ENCODE results near the gene PIP4K2A.
"Not testable (repeated sequence)": the region's sequence is repeated elsewhere in the genome, so short reads cannot be mapped to it uniquely, and the experiment has no call there.

PIP4K2A gene

DNA sequence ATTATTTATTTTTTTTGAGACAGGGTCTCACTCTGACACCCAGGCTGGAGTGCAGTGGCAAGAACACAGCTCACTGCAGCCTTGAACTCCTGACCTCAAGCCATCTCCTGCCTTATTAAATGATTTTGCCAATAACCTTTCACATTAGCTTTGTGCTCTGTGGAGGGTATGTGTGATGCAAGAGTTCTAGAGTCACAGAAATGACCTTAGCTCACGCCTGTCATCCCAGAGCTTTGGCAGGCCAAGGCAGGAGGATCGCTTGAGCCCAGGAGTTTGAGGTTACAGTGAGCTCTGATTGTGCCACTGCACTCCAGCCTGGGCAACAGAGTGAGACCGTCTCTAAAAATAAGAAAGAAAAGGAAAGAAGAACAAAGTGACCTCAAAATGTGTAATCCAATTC lies 4.3 kb upstream of the PIP4K2A start:
- DNase-seq: not testable (repeated sequence)

DNA sequence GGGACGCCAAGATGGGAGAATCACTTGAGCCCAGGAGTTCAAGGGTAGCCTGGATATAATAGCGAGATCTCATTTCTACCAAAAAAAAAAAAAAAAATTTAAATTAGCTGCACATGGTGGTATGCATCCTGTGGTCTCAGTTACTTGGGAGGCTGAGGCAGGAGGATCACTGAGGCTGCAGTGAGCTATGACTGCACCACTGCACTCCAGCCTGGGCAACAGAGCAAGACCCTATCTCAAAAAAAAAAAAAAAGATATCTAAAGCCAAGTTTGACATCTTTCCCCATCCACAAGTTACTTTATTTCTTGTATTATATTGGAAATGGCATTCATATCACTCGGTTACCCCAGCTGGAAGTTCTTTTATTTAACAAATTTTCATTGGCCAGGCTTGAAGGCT lies 3.4 kb upstream of the PIP4K2A start:
- DNase-seq: no peak

DNA sequence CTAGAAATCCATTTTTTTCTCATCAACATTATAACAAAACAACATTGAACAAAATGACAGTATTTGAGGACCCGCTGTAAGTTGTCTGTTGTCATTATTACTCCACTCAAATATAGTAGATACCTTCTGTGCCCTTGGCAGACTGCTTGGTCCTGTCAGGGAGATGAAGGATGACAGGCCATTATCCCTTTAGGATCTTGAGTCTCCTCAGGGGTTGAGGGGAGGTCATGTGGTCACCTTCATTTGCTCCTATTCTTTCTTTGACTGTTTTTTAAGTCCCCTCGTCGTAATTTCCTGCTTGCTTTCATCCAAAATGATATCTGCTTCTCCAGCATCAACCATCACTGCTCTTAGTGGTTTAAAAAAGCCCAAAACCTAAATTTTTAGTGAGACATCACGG lies 2.6 kb upstream of the PIP4K2A start:
- no peak for DNase-seq

DNA sequence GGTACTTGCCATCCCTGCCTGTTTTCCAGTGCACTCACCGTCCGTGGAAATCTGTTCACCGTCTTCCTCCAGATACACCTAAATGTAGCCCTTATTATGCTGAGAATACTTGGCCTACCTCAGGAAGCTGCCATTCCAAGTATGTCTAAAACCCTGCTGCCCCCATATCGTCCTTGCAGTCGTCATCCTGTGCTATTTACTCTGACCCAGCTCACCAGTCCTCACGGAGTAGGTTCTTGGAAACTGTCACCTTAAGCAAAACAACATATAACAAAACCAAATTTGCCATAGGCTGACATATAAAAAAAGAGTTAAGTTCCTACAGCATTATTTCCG lies 880 bp upstream of the PIP4K2A start:
- DNase-seq: no peak

DNA sequence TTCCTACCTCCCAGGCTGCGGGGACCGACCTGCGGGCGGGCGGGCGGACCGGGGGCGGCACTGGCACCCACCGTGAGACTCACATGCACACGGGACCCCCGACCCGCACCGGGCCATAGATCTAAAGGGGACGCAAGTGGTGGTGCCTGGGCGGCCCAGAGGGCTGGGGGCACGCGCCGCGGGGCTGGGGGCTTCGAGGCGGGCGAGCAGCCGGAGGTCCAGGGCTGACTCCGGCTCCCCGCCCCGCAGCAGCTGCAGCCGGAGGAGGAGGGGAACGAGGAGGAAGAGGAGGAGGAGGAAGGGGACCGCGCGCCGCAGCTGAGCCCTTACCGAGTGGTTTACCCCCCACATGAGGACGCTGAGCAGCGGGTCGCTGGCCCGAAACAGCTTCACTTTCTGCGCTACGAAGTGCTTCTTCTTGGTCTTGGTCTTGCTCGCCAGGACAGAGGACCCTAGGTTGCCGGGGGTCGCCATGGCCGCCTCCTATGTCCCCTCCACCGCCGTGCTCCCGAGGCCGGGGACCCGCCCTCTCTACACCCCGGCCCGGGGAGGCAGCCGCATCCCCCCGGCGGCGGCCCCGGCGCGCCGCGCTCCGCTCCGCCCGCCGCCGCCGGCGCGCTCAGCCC lies 412 bp downstream of the PIP4K2A start:
- DNase-seq: peak; percentile 60

DNA sequence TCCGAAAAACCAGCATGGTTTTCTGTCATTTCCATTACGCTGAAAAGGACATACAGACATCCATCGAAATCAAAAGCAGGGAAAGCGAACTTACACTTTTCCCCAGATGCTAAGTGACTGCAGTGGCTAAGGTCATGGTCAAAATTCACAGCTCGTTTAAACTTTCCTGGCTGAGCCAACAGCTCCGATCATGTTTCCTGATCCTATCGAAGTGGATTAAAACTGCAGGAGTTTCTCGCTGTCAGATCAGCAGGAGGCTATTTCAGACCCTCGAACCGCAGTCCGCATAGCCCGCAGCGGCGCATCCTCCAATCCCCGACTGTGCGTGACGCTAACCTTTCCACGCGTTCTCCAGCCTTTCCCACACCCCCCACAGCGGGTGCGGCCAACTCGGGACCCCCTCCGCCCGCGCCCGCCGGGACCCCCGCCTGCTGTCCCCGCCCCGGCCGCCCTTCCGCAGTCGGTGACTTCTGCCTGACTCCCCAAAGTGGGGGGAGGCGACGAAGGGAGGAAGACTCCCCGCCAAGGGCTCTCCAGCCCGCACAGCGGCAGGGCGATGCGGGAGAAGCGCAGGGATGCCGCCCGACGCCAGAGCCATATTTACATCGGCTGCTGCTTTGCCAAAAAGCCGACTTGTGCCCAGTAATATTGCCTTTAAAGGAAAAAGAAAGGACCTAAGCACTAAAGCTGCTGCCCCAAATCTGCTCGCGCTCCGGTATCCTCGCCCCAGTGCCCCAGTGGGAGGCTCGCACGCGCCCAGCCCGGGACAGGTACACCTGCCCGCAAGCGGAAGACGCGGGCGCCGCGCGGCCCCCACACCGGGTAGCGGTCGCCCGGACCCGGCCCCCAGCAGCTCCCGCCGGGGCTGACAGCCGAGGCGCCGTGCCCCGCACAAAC lies 1.2 kb downstream of the PIP4K2A start:
- peak; percentile 57 for DNase-seq

DNA sequence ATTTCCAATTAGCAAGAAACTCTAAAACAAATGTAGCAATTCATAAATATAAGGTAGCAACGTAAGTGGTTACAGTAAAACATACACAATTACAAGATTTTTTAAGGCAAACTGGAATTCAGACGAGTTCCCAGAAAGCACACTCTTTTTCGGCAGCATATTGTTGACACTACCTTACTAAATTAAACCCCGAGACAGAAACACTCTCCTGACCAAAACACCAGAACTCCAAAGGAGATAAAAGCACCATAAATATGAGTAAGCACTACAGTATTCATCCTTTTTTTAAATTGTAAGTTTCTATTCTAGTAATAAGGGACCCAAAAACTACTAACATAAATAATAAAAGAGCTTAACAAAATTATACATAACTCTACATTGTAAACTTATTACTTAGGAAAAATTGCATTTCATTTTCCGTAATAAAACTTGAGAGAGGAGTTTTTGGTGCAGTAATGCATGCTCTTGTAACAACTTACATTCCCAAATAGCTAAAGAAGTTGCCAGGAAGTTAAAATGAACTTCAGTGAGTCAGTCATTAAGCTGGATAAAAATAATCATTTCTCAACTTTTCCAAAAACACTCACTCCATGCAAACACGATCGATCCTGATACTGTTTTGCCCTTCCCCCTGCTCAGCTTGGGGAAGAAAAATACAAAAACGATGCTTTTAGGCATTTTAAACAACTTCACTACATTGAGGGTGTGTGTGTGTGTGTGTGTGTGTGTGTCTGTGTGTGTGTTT lies 2.0 kb downstream of the PIP4K2A start:
- no peak for DNase-seq

DNA sequence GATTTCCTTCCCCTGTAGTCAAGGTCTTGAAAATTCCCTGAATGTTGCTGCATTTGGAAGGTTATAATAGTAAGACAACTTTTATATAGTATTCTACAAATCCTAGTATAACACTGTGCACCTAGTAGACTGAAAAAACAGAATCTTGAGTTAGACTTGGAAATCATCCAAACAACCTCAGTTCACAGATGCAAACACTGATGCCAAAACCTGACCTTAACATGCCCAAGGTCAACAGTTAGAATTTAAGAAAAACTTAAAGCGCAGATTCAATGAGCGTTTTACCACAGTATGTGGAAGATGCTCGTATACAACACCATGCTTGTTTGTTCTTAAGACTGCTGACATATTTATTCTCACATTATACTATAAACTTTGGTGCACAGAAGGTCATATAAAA lies 3.0 kb downstream of the PIP4K2A start:
- DNase-seq: no peak

DNA sequence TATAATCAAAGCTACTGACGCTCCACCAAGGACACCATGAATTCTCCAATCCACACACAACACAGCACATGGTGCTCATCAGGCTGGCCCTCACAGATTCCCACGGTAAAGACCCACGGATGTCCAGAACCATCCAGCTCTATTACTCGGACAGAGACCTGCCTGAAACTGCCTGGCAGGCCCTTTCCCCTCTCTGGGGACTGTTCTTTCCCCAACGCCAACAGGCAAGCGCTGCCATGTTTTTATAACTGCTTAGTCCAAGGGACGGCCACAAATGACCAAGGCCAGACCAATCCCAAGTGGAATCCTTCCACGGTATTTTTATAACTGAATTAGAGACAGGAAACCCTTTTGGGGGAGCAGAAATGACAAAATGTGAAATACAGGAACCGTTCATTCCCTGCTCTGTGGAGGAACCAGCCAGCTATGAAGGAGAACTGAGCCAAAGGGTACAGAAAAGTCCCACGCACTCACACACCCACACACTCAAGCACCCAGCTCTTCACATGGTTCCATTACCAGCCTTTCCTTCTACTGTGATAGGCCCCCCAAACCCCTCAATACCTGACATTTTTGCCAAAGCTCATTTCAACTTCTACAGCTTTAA lies 4.1 kb downstream of the PIP4K2A start:
- no peak for DNase-seq

DNA sequence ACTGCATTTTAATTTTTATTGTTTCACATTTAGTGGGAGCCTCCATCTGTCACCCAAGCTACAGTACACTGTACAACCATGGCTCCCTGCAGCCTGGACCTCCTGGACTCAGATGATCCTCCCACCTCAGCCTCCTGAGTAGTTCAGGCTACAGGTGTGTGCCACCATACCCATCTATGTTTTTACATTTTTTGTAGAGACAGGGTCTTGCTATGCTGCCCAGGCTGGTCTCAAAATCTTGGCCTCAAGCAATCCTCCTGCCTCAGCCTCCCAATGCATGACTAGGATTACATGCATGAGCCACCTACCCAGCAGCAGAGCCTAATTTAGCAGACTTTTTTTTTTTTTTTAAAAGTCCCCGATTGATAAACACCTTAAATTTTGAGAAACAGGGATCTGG lies 5.6 kb downstream of the PIP4K2A start:
- no peak for DNase-seq

DNA sequence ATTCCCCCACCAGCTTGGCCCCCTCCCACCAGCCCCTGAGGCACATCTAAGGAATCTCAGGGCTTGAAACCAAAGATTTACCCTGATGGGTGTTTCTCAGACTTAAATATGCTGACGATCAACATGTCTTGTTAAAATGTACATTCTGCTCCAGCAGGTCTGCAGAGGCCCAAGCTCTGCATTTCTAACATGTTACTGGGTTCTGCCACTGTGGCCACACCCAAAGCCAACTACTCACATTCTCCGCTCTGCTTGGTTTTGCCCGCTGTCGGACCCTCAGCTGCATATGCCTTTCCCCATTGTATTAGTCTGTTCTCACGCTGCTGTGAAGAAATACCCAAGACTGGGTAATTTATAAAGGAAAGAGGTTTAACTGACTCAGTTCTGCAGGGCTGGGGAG lies 8.9 kb downstream of the PIP4K2A start:
- no peak for DNase-seq

DNA sequence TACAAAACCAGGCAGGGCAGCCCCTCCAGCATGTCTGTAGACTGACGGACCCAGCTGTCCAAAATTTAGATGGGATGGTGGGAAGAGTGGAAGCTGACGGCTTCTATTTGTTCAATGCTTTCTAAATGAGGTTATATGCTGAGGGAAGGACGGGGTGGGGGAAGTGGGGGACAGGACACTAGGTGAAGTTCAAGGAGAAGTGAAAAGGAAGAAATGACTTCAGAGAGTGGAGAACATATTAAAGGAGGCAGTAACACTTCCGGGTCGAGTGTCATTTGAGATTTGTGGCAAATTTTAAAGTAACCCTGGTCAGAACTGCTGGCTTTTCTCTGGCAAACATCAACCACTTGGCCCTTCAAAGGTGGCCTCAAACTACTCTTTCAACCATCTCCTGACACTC lies 9.4 kb downstream of the PIP4K2A start:
- no peak for DNase-seq

DNA sequence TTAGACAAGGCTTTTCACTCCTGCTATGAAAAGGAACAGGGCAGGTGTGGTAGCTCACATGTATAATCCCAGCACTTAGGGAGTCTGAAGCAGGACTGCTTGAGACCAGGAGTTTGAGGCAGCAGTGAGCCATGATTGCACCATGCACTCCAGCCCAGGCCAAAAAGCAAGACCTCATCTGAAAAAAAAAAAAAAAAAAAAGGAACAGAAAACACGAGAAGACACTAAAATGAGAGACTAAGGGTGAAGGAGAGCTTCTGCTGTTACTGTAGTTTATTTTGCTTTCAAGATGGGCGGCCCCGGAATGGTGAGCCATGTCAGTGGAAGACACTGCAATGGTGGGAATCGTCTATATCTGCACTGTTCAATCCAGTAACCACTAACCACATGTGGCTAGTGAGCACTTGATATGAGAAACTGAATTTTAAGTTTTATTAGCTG lies 9.9 kb downstream of the PIP4K2A start:
- no peak for DNase-seq

DNA sequence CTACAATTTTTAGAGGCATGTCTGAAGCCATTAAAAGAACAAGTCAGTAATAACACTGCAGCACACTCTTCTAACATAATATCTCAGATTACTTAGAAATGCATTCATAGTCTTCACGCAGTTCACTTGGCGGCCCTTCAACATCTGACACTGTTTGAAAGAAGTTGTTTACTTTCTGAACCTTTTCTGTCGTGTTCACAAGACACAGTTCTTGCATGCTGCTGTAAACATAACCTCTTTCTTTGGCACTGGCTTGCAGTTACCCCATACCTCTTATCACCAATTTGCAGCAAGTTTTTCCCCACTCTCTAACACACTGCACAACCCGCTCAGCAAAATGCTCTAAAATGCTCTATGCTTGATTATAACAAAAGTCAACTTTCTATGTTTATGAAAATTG lies 12.0 kb downstream of the PIP4K2A start:
- no peak for DNase-seq

DNA sequence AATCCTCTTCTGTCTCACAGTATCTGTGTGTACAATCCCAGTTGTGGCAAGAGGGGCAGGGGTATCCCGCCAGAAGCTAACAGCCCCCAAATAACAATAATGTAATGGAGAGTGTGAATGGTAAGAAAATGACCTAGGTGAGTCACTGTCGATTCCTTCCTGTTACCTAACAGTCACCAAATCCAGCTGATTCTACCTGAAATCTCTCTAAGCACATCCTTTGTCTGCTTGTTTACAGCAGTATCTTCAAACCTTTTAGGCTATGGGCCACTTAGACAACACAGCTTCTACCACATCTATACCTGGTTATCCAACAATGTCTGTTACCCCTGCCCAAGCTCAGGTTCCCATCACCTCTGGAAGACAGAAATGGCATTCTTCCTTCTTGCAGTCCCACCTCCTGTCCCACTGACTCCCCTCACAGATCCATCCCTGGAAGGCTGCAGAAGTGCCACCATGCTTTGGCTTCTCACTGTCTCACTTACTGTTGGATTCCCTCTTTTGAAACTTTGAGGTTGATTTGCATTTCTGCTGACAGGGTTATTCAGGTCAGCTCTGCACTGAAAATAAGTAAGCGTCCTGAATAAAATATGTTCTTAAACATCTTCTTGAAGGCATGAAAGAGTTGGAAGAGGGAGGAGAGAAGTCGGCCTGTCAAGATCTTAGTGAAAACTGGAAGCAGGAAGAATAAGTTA lies 13.1 kb downstream of the PIP4K2A start:
- DNase-seq: no peak

DNA sequence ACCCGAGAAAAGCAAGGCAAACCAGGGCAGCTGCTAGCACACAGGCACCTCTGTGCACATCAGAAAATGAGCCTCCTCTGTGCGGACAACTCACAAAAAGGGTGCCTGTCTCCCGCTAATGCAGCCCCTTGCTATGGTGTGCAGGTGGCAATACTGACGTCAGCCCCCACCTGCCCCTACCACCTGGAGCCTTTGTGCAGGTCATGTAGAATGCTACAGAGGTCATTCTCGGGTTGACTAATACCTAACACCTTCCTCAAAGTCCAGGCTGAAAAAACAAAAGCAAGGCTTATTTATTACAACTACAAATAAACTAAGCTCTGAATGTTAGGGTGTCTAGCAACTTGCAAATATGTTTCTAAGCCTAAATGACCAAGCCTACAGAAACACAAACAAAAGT lies 13.9 kb downstream of the PIP4K2A start:
- DNase-seq: no peak

DNA sequence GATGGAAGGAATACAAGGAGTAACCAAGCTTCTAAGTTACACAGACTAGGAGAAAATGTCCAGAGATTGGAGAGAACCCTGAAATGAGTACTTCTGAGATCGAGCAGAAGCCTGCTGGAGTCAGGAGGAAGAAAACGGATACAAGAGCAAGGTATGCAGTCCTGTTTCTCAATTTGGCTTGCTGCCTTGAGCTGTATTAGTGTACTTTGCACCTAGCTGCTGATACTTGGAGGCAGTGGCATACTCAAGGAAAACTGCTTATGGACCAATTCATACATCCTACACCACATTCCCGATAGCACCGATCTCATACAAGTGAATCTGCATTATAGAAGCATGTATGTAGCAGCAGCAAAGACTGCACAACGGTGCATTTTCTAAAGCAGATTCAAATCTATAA lies 14.4 kb downstream of the PIP4K2A start:
- no peak for DNase-seq

DNA sequence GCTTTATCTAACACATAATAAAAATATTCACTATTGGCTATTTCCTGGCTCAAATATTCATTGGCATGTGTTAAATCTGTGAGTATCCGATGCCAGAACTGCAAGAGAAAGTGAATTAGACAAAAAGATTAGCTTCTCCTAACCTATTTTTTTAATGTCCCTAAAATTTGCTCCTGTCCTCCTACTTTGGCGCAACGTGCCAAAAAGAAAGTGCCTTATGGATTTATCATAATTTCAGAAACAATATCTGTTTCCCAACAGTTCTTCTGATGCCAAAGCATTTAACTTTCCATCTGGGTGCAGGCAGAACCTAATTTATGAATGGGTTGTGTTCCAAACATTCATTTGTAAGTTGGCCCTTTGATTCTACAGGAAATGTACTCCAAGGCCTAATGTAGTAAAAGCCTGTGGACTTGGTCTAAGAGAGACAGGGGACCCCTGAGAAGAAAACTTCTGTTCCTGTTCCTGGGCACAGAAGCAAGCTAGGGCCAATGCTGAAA lies 15.4 kb downstream of the PIP4K2A start:
- no peak for DNase-seq

DNA sequence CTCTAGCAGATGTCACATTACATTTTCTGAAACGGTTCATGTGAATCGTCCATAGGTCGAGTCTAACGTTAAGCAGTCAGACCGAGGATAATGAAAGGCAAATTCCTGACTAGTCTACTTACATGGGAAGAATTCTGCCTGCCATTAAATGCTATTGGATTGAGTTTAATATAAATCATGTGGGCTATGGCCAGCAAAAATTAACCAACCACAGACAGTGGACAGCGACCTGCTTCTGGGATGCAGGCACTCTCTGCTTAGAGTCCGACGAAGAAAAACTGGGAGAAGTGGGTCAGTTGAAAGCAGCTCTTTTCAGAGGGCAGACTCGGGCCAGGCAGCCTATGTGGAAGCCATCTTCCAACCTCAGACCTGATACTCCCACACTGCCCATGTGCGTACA lies 16.6 kb downstream of the PIP4K2A start:
- no peak for DNase-seq

DNA sequence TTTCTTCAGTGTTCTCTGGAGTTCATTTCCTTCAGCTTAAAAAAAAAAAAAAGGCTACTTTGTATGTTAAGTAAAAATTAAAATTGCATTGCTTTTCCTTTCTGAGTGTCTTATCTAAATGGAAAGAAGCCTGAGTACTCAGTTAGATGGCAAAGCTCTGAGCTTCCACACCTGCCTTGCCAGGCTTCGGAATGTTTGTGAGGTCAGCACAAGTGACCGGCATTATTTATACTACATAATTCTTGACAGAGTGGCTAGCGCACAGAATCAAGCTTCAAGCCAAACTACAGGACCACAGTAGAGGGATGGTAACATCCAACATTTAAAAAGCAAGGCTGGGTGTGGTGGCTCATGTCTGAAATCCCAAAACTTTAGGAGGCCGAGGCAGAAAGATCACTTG lies 17.3 kb downstream of the PIP4K2A start:
- no peak for DNase-seq

DNA sequence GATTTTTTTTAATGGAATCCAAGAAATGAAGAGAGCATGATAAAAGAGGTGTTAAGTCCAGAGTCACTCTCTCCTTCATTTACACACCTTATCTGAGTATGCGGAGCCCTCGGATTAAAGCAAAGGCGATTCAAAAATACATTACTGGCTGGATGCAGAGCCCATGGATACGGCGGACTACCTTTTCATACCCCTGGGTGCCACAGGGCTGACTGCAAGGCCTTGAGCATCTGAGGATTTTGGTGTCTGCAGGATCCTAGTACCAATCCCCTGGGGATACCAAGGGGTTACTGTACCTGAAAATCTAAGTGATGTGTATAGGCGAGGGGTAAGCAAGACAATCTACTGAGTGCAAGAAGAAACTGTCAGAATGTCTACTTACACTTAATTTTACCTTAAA lies 20.5 kb downstream of the PIP4K2A start:
- no peak for DNase-seq

DNA sequence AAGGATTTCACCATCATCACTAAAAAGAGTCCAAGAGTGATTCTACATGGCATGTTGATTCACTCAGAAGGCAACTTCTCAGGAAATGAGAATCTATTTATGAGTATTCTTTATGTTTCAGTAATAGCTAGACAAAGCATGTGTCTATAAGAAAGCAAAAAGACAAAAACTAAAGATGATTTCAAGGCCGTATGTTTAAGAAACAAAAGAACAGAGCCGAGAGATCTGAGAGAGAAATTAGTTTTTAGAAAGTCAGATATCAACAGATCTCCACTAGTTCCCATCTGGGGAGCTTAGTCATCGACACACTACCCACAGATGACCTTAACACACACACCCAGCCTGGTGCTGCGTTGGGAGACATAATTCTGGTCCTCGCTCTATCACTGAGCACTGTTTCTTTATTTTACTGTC lies 21.0 kb downstream of the PIP4K2A start:
- peak; percentile 50 for DNase-seq

DNA sequence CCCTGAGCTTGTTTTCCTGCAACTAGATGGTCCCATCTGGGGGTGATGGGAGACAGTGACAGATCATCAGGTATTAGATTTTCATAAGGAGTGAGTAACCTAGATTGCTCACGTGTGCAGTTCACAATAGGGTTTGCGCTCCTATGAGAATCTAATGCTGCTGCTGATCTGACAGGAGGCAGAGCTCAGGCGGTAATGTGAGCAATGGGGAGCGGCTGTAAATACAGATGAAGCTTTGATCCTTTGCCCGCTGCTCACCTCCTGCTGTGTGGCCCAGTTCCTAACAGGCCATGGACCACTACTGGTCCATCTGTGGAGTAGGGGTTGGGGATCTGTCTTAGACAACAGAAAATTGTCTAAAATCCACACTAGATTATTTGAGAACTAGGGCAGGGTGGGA lies 22.3 kb downstream of the PIP4K2A start:
- DNase-seq: not testable (repeated sequence)

All from CD4-positive, alpha-beta T cell treated with Interleukin-6 for 4 hours (primary cell).